ENCODE measurements around the gene SLCO4C1. TPM values are rescaled to one million over a fixed set of nuclear protein-coding genes. Genes with fewer than 3 reads are reported as not detected.

The SLCO4C1 gene
- polyA plus RNA-seq, 3 donors = 21.8 to 32.8 (median 29.1) TPM

DNA sequence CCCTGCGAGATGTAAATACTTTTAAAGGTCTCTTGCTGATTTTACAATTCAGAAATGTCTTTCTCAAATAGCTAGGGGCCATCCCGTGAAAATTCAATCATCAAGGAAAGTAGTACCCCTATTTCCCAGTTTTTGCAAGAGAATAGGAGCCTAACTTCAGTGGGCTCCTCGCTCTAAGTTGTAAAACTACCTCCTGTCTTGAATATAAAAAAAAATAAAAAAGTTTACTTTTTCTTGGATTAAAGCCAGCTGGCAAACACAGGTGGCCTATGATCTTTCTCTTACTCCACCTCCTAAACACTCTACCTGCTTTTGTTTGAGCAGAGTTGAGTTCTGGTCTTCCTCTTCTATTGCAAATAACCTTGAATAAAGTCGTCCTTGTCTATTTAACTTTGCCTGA, 79.4 kb downstream of the SLCO4C1 start:
- no peak for DNase-seq (ENCODE audit: extremely low read depth in 1 of 11, low read depth in 9 of 11, low spot score in 4 of 11)

DNA sequence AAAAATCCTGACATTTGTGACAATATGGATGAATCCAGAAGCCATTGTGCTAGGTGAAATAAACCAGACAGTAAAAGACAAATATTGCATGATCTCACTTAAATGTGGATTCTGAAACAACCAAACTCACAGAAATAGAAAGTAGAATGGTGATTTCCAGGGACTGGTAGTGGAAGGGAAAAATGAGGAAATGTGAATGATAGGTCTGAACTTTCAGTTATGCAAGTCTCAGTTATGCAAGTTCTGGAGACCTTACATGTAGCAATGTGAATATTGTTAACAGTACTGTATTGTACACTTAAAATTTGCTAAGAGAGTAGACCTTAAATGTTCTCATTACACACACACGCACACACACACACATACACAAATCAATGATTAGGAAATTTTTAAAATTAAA, 84.9 kb downstream of the SLCO4C1 start:
- DNase-seq (ENCODE audit: extremely low read depth in 1 of 11, low read depth in 9 of 11, low spot score in 4 of 11) = no peak

DNA sequence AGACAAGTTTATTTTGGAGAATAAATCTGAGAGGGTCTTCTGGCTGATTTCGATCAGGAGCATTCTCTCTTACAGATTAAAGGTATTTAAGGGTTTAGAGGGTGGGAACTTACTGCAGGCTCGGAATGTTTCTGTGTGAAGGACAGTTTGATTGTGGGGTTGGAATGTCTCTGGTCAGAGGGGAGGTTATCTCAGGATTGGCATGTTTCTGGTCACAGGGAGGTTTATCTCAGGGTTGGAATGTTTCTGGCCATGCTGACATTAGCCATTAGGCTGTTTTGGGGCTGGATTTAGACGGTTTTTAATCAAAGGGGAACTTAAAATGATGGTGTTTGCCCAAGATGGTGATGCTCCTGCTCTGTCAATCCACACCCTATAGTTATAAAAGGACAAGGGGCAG, 95.2 kb downstream of the SLCO4C1 start:
- DNase-seq (ENCODE audit: extremely low read depth in 1 of 11, low read depth in 9 of 11, low spot score in 4 of 11) = no peak

DNA sequence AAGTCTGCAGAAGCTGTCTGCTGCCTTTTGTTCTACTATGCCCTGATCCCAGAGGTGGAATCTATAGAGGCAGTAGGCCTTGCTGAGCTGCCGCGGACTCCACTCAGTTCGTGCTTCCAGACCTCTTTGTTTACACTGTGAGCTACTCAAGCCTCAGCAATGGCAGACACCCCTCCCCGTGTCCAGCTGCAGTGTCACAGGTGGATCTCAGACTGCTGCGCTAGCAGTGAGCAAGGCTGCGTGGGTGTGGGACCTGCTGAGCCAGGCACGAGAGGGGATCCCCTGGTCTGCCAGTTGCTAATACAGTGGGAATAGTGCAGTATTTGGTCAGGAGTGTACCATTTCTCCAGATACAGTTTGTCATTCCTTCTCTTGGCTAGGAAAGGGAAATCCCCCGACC, 99.6 kb downstream of the SLCO4C1 start:
- DNase-seq (ENCODE audit: extremely low read depth in 1 of 11, low read depth in 9 of 11, low spot score in 4 of 11) = no peak

Other genes starting within 250 kb of the SLCO4C1 start
- gene SLCO6A1, start 202.7 kb upstream of the SLCO4C1 start, polyA plus RNA-seq (ENCODE audit: insufficient read length in 3 of 3) = under 1 TPM in 1 of 3 donors, not detected in 2; 0.11 TPM